GM21723 (cell line): Measurements from ENCODE around the gene DGKG.
A peak's percentile ranks its signal among the peaks of the same experiment; 100 is the strongest.

Experiments used
- ATAC-seq: cut with Tn5 transposase; IDR thresholded peaks from one replicate; pipeline ENCODE4 v1.9.1; 2021; ENCODE audit warnings: mild to moderate bottlenecking, moderate library complexity; ENCODE audit not compliant: unreplicated experiment

DGKG gene

DNA sequence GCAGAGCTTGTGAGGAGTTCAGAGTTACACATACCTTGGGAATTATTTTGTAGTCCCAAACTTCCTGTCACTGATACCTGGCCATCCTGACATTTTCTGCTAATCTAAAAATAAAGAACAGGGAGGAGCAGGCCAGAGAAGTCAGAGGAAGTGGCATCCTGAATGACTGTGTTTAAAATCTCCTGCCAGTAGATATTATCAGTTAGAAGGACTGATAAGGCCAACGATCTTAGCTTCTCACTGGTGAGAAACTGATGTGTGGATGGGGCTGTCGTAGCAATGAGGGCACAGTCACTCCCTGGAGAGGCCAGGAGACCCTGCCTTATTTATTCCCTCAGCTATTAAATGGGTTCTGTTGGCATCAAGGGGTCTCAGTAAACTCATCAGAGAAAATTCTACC is 115.1 kb downstream of the DGKG start:
- ATAC-seq: no peak

- no peak for ATAC-seq
Observed at GRCh38 chr3:186244016-186244415, 118.0 kb downstream of the DGKG start.

DNA sequence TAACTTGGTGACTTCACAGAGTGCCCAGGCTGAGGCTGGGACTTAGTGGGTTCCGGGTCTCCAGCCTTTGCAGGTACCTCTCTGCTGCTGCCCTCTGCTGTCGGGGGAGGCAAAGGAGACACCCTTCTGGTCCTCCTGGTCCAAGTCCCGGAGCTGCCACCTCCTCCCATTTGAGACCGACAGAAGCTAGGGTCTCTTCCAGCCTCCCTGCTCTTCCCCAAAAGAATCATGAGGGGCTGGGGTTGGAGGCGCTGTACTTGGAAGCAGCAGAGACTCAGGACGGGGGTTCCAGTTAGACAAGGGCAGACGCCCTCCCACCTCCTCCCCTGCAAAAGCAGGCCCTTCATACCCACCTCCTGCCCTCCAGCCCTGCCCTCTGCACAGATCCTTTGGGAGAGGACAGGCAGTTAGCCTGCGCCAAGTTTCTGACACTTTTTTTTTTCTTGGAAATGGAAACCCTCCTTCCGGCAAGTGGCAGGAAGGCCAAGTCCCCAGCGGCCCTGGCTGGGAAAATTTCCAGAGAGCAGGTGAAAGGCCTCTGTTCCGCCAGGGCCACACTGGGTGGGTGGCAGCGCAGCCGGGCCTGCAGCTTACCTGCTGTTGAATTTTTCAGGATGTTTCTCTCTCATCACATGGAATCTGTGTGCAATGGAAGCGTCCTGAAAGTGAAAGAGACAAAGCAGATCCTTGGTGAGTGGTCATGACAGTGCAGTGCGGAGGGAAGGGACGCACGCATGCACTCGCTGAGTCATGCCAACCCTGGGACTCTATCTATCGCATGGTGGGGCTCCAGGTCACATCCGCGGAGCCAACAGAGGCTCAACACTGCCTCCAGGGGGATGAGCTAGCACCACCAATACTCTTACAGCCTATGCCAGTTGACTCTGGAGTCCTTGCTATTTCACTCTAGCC is 119.9 kb downstream of the DGKG start:
- peak; percentile 73 for ATAC-seq

DNA sequence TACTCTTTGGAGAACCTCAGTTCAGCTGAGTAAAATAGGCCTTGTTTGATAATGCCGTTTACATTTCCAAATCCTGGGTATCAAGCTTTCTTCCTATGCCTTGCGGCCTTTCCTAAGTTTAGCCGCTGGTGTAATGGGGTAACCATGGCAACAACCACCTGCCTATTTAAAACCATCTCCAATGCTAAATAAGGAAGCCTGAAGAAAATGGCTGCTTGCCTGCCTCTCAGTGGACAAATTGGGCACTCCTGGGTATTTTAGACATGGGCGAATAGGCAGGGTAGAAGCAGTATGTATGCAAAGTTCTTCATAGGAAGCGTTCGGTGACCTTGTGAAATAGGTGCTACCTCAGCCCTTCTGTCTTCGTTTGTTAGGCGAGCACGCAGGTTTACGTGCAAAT is 122.7 kb downstream of the DGKG start:
- ATAC-seq: no peak

GRCh38 chr3:186237915-186238314 is 124.1 kb downstream of the DGKG start:
- no peak for ATAC-seq

DNA sequence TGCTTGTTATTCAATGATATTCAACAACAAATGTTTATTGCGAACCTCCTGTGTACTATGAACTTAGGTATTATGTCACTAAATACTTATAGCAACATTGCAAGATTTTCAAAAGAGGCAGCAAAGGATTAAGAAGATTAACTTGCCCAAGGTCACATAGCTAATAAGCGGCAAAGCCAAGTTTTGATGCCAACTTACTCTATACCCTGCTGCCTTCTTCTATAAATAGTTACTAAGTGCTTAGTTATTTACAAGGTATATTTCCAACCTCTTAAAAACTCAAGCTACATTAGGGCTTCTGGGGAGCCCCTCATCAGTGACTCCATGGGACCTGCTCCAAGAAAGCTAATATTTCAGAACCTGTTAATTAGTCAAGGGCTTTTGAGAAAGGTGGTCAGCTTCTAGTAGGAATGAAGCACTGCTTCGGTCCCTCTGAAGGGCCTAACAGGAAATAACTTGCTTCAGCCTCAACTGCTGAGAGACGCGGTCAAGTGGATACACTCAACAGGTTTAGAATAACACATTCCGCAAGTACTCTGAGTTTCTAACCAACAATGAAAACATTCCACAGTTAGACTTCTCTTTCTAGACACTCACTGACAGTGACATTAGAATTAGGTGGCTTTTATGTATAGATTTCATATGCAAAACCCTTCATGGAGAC is 125.5 kb downstream of the DGKG start:
- no peak for ATAC-seq

GRCh38 chr3:186235554-186235953 is 126.5 kb downstream of the DGKG start:
- peak; percentile 90 for ATAC-seq

GRCh38 chr3:186234152-186234551 is 127.9 kb downstream of the DGKG start:
- no peak for ATAC-seq

GRCh38 chr3:186226482-186226881 is 135.6 kb downstream of the DGKG start:
- no peak for ATAC-seq

DNA sequence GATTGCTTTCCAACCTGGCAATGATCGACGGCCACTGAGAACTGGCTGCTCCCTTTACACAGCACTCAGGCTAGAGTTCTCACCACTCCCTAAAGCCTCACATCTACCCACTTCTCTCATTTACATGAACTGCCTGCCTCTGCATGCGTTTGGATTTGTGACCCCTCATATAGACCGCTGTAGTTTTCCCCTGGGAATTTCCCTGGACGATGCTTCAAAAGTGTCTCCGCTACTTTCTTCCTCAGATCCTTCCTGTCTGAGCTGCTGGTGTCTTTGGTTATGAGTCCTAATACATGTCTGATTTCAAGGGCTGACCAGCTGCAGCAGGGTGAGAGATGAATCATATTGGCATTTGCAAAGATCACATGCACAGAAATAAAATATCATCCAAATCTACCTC is 136.4 kb downstream of the DGKG start:
- ATAC-seq: peak; percentile 77

DNA sequence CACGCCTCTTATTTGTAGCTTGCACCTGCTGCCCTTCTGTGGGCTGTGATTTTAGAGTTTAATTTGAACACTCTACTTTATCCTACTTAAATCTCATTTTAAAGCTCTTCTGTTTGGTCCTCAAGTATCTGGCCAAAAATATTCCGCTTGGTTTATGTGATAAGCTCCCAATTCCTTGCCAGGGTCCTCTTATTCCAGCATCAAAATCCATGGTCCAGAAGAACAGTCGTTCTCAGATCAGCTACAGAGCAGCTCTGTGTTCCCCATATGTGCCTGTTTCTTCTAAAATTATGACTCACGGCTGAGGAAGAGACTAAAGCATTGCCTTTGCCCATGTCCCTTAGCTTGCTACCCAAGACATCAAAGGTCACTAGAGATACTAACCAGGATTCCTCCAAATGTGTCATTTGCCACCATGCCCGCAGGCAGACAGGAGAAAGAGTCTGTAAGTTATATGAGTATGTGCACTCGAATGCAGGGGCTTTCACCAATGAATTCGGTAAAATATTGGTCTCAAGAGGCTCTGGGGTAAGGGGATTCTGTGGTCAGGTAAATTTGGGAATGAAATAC is 137.9 kb downstream of the DGKG start:
- no peak for ATAC-seq

DNA sequence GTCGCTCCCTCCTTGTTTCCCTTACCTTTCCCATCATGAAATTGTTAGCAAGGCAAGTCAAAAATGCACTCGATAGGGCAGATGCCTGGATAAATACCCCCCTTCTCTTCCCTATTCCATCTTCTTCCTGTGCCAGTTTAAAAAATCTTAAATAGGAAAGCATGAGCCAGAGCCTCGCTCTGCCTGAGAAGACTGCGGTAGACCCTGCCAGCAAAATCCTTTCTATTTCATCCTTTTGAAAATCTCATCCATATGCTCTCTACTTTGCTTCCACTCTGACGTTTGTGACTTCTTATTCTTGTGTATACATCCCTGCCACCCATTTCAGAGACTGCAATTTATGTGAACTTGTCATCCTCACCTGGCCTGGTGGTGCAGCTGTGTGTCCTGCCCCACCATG is 138.6 kb downstream of the DGKG start:
- no peak for ATAC-seq

- ATAC-seq: no peak
Observed at GRCh38 chr3:186221760-186222378, 140.2 kb downstream of the DGKG start.

DNA sequence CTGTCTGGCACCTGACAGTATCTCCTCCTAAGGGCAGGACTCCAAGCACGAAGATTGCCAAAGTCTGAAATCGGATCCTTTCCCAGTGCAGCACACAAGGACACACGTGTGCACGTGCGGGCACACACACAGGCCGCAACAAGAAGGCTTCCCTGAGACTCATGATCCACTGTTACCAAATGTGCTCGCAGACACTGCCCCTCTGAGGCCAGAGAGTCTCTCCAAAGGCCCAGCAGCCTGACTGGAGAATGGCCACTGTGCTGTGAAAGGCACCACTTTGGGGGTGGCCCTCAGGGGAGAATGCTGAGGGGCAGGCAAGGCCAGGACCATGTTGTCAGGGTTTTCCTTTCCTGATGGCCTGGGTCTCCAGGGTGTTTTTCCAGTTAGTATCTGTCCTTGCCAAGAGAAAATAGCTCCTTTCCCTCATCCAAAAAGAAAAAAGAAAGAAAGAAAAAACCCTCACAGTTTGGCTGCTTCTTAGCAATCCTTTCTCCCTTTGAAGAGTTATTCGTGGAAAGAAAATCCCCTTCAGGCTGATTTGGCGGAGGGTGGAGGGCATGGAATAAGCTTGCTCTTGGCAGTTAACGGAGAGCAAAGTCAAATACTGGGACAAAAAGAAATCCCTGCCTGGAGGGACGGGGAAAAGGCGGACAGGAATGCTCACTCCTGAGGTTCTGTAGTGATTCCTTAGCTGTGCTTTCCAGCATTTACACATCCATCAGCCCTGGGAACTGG is 141.0 kb downstream of the DGKG start:
- ATAC-seq: no peak

DNA sequence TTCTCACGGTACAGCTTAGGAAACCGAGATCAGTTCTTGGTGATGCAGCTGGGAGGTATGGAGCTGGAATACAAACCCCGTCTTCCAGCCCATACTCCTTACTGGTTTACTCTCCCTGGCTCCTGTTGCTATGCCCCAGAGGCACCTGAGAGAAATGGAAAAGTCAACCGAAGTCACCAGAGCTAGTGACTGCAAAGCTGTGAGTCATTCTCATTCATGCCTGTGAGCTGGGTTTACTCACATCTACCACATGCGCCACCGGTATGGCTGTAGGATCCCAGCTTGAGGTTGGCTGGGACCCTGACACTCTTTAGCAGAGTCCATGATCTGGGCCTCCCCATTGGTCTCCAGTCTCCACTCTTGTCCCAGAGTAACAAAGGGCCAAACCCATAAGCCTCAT is 141.7 kb downstream of the DGKG start:
- ATAC-seq: no peak

DNA sequence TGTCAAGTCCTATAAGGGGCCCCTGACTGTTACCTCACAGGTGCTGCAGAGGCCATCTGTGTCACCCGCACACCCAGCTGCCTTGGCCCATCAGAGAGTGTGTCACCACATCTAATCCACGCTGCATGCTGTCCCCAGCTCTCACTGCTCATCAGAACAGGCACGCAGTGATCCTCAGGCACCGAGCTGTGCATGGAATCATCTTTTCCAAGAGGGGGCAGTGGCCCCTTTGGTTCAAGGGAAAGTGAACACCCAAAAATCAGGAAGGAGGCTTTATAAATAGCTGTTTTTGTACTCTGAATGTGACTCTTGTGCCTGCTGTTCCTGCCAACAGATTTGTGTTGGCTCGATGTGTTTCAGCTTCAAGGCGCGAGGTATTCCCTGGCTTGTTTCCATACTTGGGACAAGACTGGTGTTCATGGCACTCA is 142.8 kb downstream of the DGKG start:
- no peak for ATAC-seq

GRCh38 chr3:186218421-186218820 is 143.6 kb downstream of the DGKG start:
- ATAC-seq: no peak

DNA sequence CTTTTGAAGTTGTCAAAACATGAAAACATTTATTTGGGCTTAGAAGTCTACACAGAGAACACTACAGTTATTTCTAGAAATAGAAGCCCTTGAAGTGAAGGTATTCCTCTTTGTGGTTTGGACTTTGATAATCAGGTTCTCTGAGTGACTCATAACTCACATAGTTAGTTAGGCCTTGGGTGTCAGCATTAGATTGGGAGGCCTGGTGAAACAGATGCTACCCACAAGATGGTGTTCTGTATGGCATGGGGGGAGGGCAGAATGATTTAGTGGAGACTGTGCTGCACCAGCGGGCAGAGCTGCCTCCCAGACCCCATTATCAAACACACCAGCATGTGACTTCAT is 144.2 kb downstream of the DGKG start:
- ATAC-seq: peak; percentile 92

DNA sequence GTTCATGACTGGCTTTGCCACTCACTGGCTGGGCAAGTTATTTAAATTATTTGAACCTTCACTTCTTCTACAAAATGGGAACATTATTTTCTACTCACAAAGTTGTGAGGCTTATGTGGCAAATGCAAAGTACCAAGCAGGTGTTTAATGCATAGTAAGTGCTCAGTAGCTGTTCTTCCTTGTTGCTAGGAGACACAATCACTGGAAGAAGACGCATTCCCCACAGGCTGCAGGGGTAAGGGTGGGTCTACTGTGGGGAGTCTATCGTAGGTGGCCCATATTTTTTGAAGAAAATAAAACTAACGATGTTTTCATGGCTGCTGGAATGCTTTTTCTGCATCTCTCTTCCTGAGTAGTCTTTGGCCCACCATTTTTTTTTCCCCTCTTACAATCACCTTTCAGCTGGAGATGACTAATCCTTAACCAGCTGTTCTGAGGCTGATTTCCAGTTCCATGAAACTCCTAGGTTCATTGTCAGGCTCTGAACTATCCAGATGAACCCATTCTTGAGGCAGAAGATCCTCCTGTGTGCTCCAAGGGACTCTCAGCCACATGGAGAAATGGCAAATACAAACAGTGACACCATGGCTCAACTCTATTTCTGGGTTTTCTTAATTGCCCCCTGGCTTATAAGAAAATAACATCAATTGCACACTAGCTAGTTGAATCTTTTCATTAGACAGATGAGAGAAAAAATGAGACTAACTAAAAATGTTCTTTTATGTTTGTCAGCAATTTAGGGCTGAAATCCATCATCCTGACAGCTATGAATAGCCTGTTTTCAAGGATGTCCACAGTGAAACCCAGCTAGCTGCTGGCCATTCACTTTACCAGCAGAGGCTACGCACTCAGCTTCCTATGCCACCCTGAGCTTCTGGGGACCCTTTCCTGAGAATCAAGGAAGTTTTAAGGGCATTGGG is 144.9 kb downstream of the DGKG start:
- ATAC-seq: no peak

DNA sequence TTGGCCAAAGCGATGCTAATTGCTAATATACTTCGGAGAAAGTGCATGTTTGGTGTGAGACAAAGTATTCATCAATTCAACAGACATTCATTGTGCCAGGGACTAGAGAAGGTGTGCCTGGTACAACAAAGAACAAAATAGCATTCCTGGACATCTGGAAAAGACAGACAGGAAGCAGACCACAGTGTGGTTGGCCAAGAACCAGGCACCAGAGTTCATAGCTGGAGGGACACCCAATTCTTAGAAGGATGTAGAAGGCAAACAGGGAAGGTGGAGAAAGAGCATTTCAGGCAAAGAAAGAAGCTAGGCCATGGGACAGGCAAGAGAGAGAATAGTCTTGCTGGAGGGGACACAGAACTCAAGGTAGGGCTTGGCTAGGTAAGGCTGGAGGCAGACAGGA is 147.4 kb downstream of the DGKG start:
- no peak for ATAC-seq
